Measurements from ENCODE around the gene BMP6. TPM values are rescaled to one million over a fixed set of nuclear protein-coding genes. Genes with fewer than 3 reads are reported as not detected.

BMP6 gene
- total and polyA plus RNA-seq, 2 experiments from 2014 or later: 0.84 to 2.8 TPM

DNA sequence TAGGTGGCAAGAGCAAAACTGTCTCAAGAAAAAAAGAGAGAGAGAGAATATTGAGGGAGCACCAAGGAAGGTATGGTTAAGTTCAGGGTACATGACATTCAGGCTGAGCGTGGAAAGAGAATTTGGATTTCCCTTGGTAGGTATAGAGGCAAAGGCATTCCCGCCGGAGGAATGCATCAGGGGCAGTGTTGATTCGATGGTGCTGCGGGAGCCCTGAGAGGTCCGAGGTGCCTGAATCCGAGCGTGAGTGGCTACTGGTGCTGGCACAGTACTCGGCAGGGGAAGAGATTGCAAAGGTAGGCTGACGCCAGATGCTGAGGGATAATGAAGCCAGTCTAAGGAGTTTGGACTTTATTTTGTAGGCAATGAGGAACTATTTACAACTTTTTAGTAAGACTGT lies 20.0 kb downstream of the BMP6 start:
- peak; percentile 83 for ATAC-seq
- H3K4me3 Mint-ChIP-seq: no peak overlapping the region
- Histone ChIP-seq H3K4me3 (no peak overlapping the region), H3K79me2 (replicated peaks; ENCODE audit: insufficient read depth) (no peaks in the 10 kb centered on the region), H2AFZ (no peak overlapping the region), H3F3A (replicated peaks; ENCODE audit: low read depth) (no peaks in the 10 kb centered on the region), H3K4me1 (ENCODE audit: insufficient read depth) (no peaks in the 10 kb centered on the region), H3K36me3 (ENCODE audit: insufficient read depth) (no peaks in the 10 kb centered on the region), H3K27ac (ENCODE audit: low read depth) (no peak overlapping the region), H3K27me3 (ENCODE audit: insufficient read depth) (no peaks in the 10 kb centered on the region), H3K4me2 (no peak overlapping the region), H4K20me1 (replicated peaks; ENCODE audit: insufficient read depth) (no peaks in the 10 kb centered on the region), H3K9me2 (ENCODE audit: insufficient read depth) (no peaks in the 10 kb centered on the region)
- DNase-seq (ENCODE audit: low spot score): peak; percentile 36
- no peaks in the 10 kb centered on the region for H3K9me3 Mint-ChIP-seq
- peaks cover 8% of the 10 kb centered on the region for H3K27me3 Mint-ChIP-seq (ENCODE audit: insufficient read depth, low read depth, poor library complexity)
- H3K4me1 Mint-ChIP-seq: peaks cover 13% of the 10 kb centered on the region
- H3K27ac Mint-ChIP-seq: no peak overlapping the region
- TF ChIP-seq EZH2 (IDR thresholded peaks at IDR 0.05; ENCODE audit: low read depth, unreplicated experiment) (no peak), ZNF114 (CRISPR knock-in tag; IDR thresholded peaks at IDR 0.05) (no peak), ZNF331 (CRISPR knock-in tag; IDR thresholded peaks at IDR 0.05; ENCODE audit: low read depth) (no peak), ETS1 (IDR thresholded peaks at IDR 0.05) (no peak), CREB1 (CRISPR knock-in tag; IDR thresholded peaks at IDR 0.05; ENCODE audit: low read depth) (no peak), JUNB (IDR thresholded peaks at IDR 0.05; ENCODE audit: unreplicated experiment) (no peak), NANOG (IDR thresholded peaks at IDR 0.05; ENCODE audit: borderline replicate concordance) (no peak), EZH2phosphoT487 (IDR thresholded peaks at IDR 0.05; ENCODE audit: unreplicated experiment) (no peak), POLR2AphosphoS5 (IDR thresholded peaks at IDR 0.05; ENCODE audit: low read depth) (no peak), STAT1 (IDR thresholded peaks at IDR 0.05; ENCODE audit: unreplicated experiment) (no peak)
- TF ChIP-seq, protein P1, sequence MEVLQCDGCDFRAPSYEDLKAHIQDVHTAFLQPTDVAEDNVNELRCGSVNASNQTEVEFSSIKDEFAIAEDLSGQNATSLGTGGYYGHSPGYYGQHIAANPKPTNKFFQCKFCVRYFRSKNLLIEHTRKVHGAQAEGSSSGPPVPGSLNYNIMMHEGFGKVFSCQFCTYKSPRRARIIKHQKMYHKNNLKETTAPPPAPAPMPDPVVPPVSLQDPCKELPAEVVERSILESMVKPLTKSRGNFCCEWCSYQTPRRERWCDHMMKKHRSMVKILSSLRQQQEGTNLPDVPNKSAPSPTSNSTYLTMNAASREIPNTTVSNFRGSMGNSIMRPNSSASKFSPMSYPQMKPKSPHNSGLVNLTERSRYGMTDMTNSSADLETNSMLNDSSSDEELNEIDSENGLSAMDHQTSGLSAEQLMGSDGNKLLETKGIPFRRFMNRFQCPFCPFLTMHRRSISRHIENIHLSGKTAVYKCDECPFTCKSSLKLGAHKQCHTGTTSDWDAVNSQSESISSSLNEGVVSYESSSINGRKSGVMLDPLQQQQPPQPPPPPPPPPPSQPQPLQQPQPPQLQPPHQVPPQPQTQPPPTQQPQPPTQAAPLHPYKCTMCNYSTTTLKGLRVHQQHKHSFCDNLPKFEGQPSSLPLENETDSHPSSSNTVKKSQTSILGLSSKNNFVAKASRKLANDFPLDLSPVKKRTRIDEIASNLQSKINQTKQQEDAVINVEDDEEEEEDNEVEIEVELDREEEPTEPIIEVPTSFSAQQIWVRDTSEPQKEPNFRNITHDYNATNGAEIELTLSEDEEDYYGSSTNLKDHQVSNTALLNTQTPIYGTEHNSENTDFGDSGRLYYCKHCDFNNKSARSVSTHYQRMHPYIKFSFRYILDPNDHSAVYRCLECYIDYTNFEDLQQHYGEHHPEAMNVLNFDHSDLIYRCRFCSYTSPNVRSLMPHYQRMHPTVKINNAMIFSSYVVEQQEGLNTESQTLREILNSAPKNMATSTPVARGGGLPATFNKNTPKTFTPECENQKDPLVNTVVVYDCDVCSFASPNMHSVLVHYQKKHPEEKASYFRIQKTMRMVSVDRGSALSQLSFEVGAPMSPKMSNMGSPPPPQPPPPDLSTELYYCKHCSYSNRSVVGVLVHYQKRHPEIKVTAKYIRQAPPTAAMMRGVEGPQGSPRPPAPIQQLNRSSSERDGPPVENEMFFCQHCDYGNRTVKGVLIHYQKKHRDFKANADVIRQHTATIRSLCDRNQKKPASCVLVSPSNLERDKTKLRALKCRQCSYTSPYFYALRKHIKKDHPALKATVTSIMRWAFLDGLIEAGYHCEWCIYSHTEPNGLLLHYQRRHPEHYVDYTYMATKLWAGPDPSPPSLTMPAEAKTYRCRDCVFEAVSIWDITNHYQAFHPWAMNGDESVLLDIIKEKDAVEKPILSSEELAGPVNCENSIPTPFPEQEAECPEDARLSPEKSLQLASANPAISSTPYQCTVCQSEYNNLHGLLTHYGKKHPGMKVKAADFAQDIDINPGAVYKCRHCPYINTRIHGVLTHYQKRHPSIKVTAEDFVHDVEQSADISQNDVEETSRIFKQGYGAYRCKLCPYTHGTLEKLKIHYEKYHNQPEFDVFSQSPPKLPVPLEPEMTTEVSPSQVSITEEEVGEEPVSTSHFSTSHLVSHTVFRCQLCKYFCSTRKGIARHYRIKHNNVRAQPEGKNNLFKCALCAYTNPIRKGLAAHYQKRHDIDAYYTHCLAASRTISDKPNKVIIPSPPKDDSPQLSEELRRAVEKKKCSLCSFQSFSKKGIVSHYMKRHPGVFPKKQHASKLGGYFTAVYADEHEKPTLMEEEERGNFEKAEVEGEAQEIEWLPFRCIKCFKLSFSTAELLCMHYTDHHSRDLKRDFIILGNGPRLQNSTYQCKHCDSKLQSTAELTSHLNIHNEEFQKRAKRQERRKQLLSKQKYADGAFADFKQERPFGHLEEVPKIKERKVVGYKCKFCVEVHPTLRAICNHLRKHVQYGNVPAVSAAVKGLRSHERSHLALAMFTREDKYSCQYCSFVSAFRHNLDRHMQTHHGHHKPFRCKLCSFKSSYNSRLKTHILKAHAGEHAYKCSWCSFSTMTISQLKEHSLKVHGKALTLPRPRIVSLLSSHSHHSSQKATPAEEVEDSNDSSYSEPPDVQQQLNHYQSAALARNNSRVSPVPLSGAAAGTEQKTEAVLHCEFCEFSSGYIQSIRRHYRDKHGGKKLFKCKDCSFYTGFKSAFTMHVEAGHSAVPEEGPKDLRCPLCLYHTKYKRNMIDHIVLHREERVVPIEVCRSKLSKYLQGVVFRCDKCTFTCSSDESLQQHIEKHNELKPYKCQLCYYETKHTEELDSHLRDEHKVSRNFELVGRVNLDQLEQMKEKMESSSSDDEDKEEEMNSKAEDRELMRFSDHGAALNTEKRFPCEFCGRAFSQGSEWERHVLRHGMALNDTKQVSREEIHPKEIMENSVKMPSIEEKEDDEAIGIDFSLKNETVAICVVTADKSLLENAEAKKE (CRISPR knock-in tag; IDR thresholded peaks at IDR 0.05): no peak
- TF ChIP-seq, protein P2, sequence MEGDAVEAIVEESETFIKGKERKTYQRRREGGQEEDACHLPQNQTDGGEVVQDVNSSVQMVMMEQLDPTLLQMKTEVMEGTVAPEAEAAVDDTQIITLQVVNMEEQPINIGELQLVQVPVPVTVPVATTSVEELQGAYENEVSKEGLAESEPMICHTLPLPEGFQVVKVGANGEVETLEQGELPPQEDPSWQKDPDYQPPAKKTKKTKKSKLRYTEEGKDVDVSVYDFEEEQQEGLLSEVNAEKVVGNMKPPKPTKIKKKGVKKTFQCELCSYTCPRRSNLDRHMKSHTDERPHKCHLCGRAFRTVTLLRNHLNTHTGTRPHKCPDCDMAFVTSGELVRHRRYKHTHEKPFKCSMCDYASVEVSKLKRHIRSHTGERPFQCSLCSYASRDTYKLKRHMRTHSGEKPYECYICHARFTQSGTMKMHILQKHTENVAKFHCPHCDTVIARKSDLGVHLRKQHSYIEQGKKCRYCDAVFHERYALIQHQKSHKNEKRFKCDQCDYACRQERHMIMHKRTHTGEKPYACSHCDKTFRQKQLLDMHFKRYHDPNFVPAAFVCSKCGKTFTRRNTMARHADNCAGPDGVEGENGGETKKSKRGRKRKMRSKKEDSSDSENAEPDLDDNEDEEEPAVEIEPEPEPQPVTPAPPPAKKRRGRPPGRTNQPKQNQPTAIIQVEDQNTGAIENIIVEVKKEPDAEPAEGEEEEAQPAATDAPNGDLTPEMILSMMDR (conservative IDR thresholded peaks at IDR 0.05; ENCODE audit: low read depth in 2 of 2): no peak
- TF ChIP-seq, protein P3, sequence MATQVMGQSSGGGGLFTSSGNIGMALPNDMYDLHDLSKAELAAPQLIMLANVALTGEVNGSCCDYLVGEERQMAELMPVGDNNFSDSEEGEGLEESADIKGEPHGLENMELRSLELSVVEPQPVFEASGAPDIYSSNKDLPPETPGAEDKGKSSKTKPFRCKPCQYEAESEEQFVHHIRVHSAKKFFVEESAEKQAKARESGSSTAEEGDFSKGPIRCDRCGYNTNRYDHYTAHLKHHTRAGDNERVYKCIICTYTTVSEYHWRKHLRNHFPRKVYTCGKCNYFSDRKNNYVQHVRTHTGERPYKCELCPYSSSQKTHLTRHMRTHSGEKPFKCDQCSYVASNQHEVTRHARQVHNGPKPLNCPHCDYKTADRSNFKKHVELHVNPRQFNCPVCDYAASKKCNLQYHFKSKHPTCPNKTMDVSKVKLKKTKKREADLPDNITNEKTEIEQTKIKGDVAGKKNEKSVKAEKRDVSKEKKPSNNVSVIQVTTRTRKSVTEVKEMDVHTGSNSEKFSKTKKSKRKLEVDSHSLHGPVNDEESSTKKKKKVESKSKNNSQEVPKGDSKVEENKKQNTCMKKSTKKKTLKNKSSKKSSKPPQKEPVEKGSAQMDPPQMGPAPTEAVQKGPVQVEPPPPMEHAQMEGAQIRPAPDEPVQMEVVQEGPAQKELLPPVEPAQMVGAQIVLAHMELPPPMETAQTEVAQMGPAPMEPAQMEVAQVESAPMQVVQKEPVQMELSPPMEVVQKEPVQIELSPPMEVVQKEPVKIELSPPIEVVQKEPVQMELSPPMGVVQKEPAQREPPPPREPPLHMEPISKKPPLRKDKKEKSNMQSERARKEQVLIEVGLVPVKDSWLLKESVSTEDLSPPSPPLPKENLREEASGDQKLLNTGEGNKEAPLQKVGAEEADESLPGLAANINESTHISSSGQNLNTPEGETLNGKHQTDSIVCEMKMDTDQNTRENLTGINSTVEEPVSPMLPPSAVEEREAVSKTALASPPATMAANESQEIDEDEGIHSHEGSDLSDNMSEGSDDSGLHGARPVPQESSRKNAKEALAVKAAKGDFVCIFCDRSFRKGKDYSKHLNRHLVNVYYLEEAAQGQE (IDR thresholded peaks at IDR 0.05; ENCODE audit: unreplicated experiment): no peak
- H3K36me3 Mint-ChIP-seq (ENCODE audit: low read depth): no peaks in the 10 kb centered on the region
